OCI-M2 (cell line): ENCODE data around the gene AKAP9.
"Not testable (repeated sequence)": the region's sequence is repeated elsewhere in the genome, so short reads cannot be mapped to it uniquely, and the experiment has no call there.

Experiments
- DNase-seq: peaks from one replicate; lab custom pipeline; 2025; ENCODE audit not compliant: unreplicated experiment; lab: John Stamatoyannopoulos, UW

AKAP9 gene

GRCh38 chr7:92058040-92058439, 117.4 kb downstream of the AKAP9 start:
- DNase-seq: no peak

- DNase-seq: no peak
These were observed 118.2 kb downstream of the AKAP9 start for GRCh38 chr7:92058899-92059298.

- no peak for DNase-seq
These were observed 120.5 kb downstream of the AKAP9 start for GRCh38 chr7:92061154-92061553.

- no peak for DNase-seq
These were observed 123.9 kb downstream of the AKAP9 start for GRCh38 chr7:92064438-92065029.

- no peak for DNase-seq
These were observed 130.4 kb downstream of the AKAP9 start for GRCh38 chr7:92071032-92071431.

GRCh38 chr7:92072121-92072520, 131.5 kb downstream of the AKAP9 start:
- DNase-seq: no peak

GRCh38 chr7:92072708-92073107, 132.0 kb downstream of the AKAP9 start:
- DNase-seq: no peak

GRCh38 chr7:92075455-92076158, 134.9 kb downstream of the AKAP9 start:
- DNase-seq: no peak

GRCh38 chr7:92076509-92076908, 135.8 kb downstream of the AKAP9 start:
- no peak for DNase-seq

- not testable (repeated sequence) for DNase-seq
These were observed 143.3 kb downstream of the AKAP9 start for GRCh38 chr7:92083922-92084321.

GRCh38 chr7:92088266-92088665, 147.6 kb downstream of the AKAP9 start:
- DNase-seq: no peak

- DNase-seq: no peak
These were observed 151.5 kb downstream of the AKAP9 start for GRCh38 chr7:92092210-92092609.

- DNase-seq: no peak
These were observed 154.7 kb downstream of the AKAP9 start for GRCh38 chr7:92095380-92095779.

GRCh38 chr7:92100534-92100933, 159.9 kb downstream of the AKAP9 start:
- DNase-seq: no peak

- DNase-seq: not testable (repeated sequence)
These were observed 162.2 kb downstream of the AKAP9 start for GRCh38 chr7:92102862-92103261.

- DNase-seq: no peak
These were observed 168.2 kb downstream of the AKAP9 start for GRCh38 chr7:92108821-92109220.

- DNase-seq: no peak
These were observed 170.2 kb downstream of the AKAP9 start for GRCh38 chr7:92110857-92111256.

GRCh38 chr7:92115821-92116220, 175.2 kb downstream of the AKAP9 start:
- DNase-seq: no peak

- DNase-seq: no peak
These were observed 176.3 kb downstream of the AKAP9 start for GRCh38 chr7:92116949-92117348.

GRCh38 chr7:92119213-92119759, 178.6 kb downstream of the AKAP9 start:
- no peak for DNase-seq

- no peak for DNase-seq
These were observed 181.0 kb downstream of the AKAP9 start for GRCh38 chr7:92121681-92122080.

- DNase-seq: no peak
These were observed 190.4 kb downstream of the AKAP9 start for GRCh38 chr7:92131093-92131492.
